NT2/D1 (cell line): ENCODE data around the gene OXCT2.

Experiments
- DNase-seq: peaks from one replicate; pipeline ENCODE4 v3.0.0-alpha.2; 2011; ENCODE audit warnings: low read depth, low spot score
- H3K27me3 ChIP-seq: 2 replicates; pipeline ENCODE4 v1.6.0; 2011; ENCODE audit warnings: mild to moderate bottlenecking; ENCODE audit not compliant: insufficient read length, insufficient read depth
- H3K36me3 ChIP-seq: 2 replicates; pipeline ENCODE4 v1.6.1; 2011; ENCODE audit warnings: mild to moderate bottlenecking, low read length, mixed read lengths; ENCODE audit not compliant: insufficient read depth, insufficient read length
- H3K4me1 ChIP-seq: 2 replicates; pipeline ENCODE4 v1.5.1; 2011; ENCODE audit not compliant: insufficient read depth, insufficient read length
- H3K4me3 ChIP-seq: 2 replicates; pipeline ENCODE4 v1.5.1; 2011; ENCODE audit warnings: low read depth; ENCODE audit not compliant: insufficient read length
- H3K9ac ChIP-seq: 2 replicates; pipeline ENCODE4 v1.6.0; 2011; ENCODE audit warnings: low read depth; ENCODE audit not compliant: insufficient read length
- H3K9me3 ChIP-seq: 2 replicates; pipeline ENCODE4 v1.5.1; 2011; ENCODE audit warnings: mild to moderate bottlenecking, low read length; ENCODE audit not compliant: insufficient read depth
- SUZ12 ChIP-seq: IDR thresholded peaks from 2 replicates; pipeline ENCODE4 v1.6.1; 2011; ENCODE audit not compliant: insufficient read length, insufficient read depth; ENCODE audit errors: extremely low read depth
- YY1 ChIP-seq: IDR thresholded peaks from 2 replicates; pipeline ENCODE4 v1.6.1; 2011; ENCODE audit not compliant: insufficient read length, insufficient read depth
- ZNF274 ChIP-seq: IDR thresholded peaks from 2 replicates; pipeline ENCODE4 v1.6.1; 2011; ENCODE audit warnings: mild to moderate bottlenecking, low read depth, low read length

Gene OXCT2

DNA sequence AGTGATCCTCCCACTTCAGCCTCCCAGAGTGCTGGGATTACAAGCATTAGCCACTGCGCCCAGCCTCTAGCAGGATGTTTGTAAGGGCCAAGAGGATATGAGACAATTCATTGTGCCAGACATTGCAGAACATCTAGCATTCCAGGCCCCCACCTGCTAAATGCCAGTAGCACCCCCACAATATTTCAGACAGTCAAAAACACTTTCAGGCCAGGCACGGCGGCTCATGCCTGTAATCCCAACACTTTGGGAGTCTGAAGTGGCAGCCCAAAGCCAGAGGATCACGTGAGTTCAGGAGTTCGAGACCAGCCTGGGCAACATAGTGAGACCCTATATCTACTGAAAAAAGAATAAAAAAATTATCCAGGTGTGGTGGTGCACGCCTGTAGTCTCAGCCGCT is 19.6 kb downstream of the OXCT2 start:
- TF ChIP-seq SUZ12 (no peak), ZNF274 (no peak), YY1 (no peak)
- H3K36me3 ChIP-seq: peaks cover 96% of the 10 kb centered on the region

GRCh38 chr1:39745016-39745670 is 26.0 kb downstream of the OXCT2 start:
- H3K4me3 ChIP-seq: no peak overlapping the region
- H3K9ac ChIP-seq: no peak overlapping the region
- H3K27me3 ChIP-seq: no peaks in the 10 kb centered on the region
- H3K4me1 ChIP-seq: no peaks in the 10 kb centered on the region
- H3K36me3 ChIP-seq: peaks cover 96% of the 10 kb centered on the region
- no peaks in the 10 kb centered on the region for H3K9me3 ChIP-seq
- no peak for TF ChIP-seq YY1
- TF ChIP-seq ZNF274: no peak
- no peak for TF ChIP-seq SUZ12
- no peak for DNase-seq

More for the DNA sequence above, 19.6 kb downstream of the OXCT2 start:
- H3K9me3 ChIP-seq: no peaks in the 10 kb centered on the region
- H3K4me3 ChIP-seq: no peak overlapping the region
- no peak for DNase-seq
- no peaks in the 10 kb centered on the region for H3K27me3 ChIP-seq
- no peak overlapping the region for H3K9ac ChIP-seq
- no peaks in the 10 kb centered on the region for H3K4me1 ChIP-seq

DNA sequence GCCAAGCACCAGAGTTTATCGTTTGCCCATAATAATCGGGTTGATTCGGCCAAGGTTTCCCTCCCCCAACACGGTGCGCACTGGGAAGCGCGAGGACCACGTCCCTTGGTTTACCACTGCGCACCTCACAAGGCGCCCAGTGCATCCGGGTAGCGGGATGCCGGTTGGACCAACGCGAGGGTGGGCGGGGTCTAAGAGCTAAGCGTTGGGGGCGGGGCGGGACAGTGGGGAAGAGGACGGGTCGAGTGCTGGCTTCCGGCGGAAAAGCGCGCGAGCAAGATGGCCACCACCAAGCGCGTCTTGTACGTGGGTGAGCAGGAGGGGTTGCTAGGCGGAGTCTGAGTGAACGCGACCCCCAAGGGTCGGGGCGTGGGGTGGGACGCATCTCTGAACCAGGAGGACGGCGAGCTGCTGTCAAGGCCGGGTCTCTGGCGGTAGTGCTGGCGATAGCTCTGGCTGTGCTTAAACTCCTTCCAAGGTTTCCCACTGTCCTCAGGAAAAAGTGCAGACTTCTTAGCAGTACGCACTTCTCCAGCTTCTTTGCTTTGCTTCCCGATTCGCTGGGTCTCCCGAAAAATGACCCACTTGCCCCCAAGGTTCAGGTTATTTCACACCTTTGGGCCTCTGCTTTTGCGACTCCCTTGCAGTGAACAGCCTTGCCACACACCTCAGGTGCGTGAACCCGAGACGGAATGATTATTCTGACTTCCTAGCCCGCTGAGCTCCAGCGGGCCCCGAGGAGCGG is 32.4 kb downstream of the OXCT2 start, which contains the start of gene PPIE:
TSS of gene PPIE (plus strand) at position 261 of the 745 bp plus-strand sequence. CDS start at position 280, 19 bp downstream.
- DNase-seq: peak; percentile 93
- TF ChIP-seq ZNF274: no peak
- peak; percentile 89 for TF ChIP-seq YY1
- no peak for TF ChIP-seq SUZ12
- Histone ChIP-seq H3K9me3 (no peaks in the 10 kb centered on the region), H3K36me3 (peaks cover 40% of the 10 kb centered on the region), H3K4me1 (no peaks in the 10 kb centered on the region), H3K9ac (peak within 1 kb of the TSS; percentile 97), H3K27me3 (peaks cover 40% of the 10 kb centered on the region), H3K4me3 (peak within 1 kb of the TSS; percentile 97)

- H3K9ac ChIP-seq: no peak overlapping the region
- peaks cover 29% of the 10 kb centered on the region for H3K36me3 ChIP-seq
- H3K9me3 ChIP-seq: no peaks in the 10 kb centered on the region
- peaks cover 52% of the 10 kb centered on the region for H3K27me3 ChIP-seq
- no peak overlapping the region for H3K4me3 ChIP-seq
- TF ChIP-seq ZNF274 (no peak), SUZ12 (no peak), YY1 (no peak)
- H3K4me1 ChIP-seq: no peaks in the 10 kb centered on the region
- DNase-seq: no peak
Observed at GRCh38 chr1:39737546-39738169, 33.5 kb downstream of the OXCT2 start.

DNA sequence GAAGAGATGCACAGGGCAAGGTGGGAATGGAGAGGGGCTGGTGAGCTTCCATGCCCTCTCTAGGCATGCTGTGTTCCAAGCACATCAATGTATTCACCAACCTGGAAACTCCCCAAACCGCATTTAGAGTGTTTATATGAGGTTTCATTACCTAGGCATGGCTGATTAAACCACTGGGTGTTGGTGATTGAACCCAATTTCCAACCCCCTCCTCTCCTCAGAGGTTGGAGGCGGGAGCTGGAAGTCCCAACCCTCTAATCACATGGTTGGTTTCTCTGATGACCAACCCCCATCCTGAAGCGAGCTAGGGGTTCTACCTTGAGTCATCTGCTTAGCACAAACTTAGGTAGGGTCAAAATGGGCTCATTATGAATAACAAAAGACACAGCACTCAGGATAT is 35.4 kb downstream of the OXCT2 start:
- H3K4me3 ChIP-seq: no peak overlapping the region
- no peaks in the 10 kb centered on the region for H3K9me3 ChIP-seq
- H3K36me3 ChIP-seq: peaks cover 10% of the 10 kb centered on the region
- H3K27me3 ChIP-seq: peaks cover 70% of the 10 kb centered on the region
- no peak for DNase-seq
- TF ChIP-seq YY1 (no peak), ZNF274 (no peak), SUZ12 (no peak)
- no peaks in the 10 kb centered on the region for H3K4me1 ChIP-seq
- no peak overlapping the region for H3K9ac ChIP-seq

GRCh38 chr1:39733161-39733560 is 38.0 kb downstream of the OXCT2 start:
- TF ChIP-seq YY1: no peak
- no peak for TF ChIP-seq SUZ12
- no peak for TF ChIP-seq ZNF274
- Histone ChIP-seq H3K4me1 (peaks cover under 1% of the 10 kb centered on the region), H3K9me3 (no peaks in the 10 kb centered on the region), H3K9ac (no peak overlapping the region), H3K4me3 (no peak overlapping the region), H3K27me3 (peaks cover 96% of the 10 kb centered on the region), H3K36me3 (no peaks in the 10 kb centered on the region)
- no peak for DNase-seq

- Histone ChIP-seq H3K36me3 (no peaks in the 10 kb centered on the region), H3K9ac (no peak overlapping the region), H3K9me3 (no peaks in the 10 kb centered on the region), H3K4me3 (no peak overlapping the region), H3K4me1 (peaks cover 3% of the 10 kb centered on the region), H3K27me3 (peaks cover 97% of the 10 kb centered on the region)
- DNase-seq: no peak
- TF ChIP-seq SUZ12 (no peak), ZNF274 (no peak)
Observed at GRCh38 chr1:39732730-39733129, 38.4 kb downstream of the OXCT2 start.
